HT1080 (cell line): ENCODE measurements around the gene CABP5. TPM values are rescaled to one million over a fixed set of nuclear protein-coding genes. Genes with fewer than 3 reads are reported as not detected.
A peak's percentile ranks its signal among the peaks of the same experiment; 100 is the strongest.
"Not testable (repeated sequence)": the region's sequence is repeated elsewhere in the genome, so short reads cannot be mapped to it uniquely, and the experiment has no call there.

Source experiments
- DNase-seq: peaks from one replicate; pipeline ENCODE4 v3.0.0-alpha.2; 2015; ENCODE audit warnings: low read depth
- polyA plus RNA-seq, 2 experiments: library from polyadenylated mRNA; depleted of rRNA; stranded (reverse); fragments of >200 nt; gene quantifications; 2 replicates each; pipeline ENCODE4 v1.2.3, GENCODE V29; 2015
- total RNA-seq: library from RNA; depleted of rRNA; stranded (reverse); fragments of >200 nt; shearing (Covaris generic); gene quantifications from 2 replicates; pipeline ENCODE4 v1.2.3, GENCODE V29; 2014; rRNA removed

CABP5 gene
- total RNA-seq = not detected in 2 replicates
- not detected in 2 replicates for polyA plus RNA-seq (2015; cell fraction: cytosol; rRNA removed)
- not detected in 2 replicates for polyA plus RNA-seq (2015; cell fraction: nucleus; rRNA removed)

DNA sequence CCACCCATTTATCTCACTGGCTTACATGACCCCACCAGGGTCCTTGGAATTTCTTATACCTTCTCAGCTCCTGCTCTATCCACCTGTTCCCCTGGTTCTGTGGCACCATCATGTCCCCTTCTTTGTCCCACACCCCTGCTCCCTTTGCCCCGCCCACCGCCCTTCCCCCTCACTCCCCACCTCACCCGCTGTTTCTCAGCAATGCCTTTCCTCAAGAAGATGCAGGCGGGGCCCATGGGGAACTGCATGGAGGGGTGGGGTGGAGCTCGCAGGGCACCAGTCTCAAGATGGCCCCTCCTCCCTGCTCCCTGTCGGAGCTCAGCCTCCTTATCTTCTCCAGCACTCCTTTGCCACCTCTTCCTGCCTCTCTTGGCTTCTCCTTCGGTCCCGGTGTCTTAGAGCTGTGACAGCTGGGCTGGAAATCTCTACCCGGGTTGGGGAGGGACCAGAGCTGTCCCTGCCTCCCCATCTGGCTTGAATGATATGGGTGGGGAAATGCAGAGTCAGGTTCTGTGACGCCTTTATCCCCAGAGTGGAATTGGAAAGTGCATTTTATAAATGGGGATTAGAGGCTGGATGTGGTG is at the start of gene CABP5:
TSS of gene CABP5 (minus strand) at position 405 of the 584 bp plus-strand sequence. CDS start at position 248, 157 bp downstream.
- DNase-seq = no peak

DNA sequence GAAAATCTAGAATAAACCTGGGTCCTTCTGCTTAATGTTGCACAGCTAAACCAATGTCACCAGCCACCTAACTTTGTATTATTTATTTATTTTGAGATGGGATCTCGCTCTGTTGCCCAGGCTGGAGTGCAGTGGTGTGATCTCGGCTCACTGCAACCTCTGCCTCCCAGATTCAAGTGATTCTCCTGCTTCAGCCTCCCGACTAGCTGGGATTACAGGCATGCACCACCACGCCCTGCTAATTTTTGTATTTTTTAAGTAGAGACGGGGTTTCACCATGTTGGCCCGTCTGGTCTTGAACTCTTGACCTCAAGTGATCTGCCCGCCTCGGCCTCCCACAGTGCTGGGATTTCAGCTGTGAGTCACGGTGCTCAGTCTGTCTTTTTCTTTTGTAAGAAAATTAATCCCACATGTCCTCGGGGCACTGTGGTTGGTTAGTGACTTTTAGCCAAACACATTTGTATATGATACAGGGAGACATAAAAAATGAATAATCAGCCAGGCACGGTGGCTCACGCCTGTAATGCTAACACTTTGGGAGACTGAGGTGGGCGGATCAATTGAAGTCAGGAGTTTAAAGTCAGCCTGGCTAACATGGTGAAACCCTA is 47.3 kb upstream of the CABP5 start:
- DNase-seq = peak; percentile 51

DNA sequence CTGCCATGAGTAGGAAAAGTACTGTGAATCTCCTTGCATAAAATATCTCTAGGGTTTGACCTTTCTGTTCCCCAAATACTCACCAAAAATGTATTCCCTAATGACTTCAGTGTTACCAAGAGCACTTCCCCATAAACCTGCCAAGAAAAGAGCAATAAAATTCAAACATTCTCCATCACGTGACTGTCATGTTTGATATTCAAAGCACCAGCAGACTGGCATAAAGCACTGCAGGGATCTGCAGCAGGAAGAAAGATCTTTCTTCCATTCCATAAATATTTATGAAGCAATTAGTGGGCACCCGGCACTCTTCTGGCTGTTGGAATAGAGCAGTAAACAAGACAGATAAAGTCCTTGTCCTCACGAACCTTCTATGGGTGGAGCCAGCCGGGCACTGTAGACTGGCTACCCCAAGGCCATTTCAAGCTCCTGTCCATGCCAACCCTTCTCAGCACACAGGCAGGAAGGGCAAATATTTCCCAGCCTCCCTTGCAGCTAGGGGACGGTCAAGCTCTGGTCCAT is 46.5 kb upstream of the CABP5 start:
- no peak for DNase-seq

DNA sequence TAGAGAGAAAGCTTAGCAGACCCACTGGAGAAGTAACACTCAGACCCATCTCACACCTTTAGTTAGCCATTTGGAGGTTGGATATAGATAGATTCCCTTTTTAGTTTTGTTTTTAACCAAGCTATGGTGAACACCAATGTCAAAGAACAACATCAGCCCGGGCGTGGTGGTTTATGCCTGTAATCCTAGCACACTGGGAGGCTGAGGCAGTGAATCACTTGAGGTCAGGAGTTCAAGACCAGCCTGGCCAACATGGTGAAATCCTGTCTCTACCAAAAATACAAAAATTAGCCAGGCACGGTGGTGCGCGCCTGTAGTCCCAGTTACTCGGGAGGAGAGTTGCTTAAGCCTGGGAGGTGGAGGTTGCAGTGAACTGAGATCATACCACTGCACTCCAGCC is 45.1 kb upstream of the CABP5 start:
- DNase-seq = not testable (repeated sequence)

DNA sequence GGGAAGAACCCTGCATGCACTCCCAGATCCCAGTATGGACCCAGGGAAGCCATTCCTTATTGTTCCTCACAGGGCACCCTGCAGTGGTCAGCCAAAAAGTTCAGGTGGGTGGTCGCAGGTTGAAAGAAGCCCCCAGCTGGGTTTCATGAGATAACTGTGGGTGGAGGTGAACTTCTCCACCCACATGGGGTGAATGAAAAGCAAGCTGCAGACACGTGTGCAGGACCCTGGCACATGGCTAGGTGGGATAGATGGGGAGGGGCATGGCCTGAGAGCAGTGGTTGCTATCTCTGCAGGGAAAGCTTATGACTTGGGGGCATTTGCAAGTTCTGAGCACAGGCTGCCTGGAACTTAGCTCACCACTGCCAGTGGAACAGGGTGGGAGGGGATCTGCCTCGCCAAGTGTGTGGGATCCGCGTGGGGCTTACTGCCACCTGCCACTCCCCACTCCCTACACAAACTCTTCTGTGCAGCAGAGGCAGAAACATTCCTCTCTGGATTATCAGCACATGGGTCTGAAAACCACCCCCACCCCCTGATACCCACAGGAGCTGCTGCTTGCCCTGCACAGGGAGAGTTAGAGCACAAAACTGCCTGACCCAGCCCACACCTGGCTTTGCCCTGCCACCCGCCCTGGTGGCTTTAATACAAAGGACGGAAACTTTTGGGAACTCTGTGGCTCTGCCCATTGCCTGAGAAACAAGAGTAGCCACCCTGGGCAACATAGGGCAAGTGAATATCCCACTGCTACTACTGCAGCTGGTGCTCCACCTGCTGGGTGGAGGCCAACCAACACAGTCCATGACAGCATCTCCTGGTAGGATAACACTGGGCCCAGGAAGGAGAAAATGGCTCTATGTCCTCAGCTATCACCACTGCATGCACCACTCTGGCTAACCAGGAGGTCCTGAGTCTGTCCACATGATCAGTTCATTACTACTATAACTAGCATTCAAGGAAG is 42.3 kb upstream of the CABP5 start:
- DNase-seq = no peak

DNA sequence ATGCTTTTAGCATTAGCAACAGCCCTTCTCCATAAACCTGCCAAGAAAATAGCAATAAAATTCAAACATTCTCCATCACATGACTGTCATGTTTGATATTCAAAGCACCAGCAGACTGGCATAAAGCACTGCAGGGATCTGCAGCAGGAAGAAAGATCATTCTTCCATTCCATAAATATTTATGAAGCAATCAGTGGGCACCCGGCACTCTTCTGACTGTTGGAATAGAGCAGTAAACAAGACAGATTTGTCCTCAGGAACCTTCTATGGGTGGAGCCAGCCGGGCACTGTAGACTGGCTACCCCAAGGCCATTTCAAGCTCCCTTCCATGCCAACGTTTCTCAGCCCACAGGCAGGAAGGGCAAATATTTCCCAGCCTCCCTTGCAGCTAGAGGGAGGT is 41.2 kb upstream of the CABP5 start:
- no peak for DNase-seq

DNA sequence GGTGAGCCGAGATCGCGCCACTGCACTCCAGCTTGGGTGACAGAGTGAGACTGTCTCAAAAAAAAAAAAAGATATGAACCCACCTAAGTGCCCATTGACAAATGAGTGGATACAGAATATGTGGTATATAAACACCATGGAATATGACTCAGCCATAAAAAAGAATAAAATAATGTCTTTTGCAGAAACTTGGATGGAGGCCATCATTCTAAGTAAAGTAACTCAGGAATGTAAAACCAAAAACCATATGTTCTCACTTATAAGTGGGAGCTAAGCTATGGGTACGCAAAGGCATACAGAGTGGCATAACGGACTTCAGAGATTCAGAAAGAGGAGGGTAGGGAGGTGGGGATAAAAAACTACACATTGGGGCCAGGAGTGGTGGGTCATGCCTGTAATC is 37.2 kb upstream of the CABP5 start:
- DNase-seq = no peak

DNA sequence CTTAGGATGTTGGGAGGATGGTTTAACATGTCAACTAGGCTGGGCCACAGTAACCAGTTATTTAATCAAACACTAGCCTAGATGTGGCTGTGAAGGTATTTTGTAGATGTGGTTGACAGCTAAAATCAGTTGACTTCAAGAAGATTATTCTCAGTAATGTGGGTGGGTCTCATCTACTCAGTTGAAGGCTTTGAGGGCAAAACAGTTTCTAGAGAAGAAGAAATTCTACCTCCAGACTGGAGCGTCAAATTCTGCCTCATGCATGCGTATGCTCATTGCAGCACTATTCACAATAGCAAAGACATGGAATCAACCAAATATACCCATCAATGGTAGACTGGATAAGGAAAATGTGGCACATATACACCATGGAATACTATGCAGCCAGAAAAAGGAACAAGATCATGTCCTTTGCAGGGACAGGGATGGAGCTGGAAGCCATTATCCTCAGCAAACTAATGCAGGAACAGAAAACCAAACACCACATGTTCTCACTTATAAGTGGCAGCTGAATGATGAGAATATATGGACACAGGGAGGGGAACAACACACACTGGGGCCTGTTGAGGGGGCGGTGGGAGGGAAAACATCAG is 26.4 kb upstream of the CABP5 start:
- not testable (repeated sequence) for DNase-seq

DNA sequence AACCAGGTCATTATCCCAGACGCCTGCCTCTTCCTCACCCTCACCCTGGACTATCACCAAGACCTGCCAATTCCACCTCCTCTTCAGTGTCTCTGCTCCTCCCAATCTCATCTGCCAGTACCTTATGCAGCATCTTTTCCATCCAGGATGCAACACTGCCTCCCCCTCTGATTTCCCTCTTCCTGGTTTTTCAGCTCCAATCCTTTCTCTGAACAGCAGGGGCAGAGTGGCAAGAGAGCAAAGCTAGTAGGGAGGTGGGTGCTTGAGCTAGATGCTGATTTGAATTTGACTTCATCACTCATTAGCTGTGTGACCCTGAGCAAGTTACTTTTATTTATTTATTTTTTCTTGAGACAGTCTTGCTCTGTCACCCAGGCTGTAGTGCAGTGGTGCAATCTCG is 25.6 kb upstream of the CABP5 start:
- DNase-seq = no peak

DNA sequence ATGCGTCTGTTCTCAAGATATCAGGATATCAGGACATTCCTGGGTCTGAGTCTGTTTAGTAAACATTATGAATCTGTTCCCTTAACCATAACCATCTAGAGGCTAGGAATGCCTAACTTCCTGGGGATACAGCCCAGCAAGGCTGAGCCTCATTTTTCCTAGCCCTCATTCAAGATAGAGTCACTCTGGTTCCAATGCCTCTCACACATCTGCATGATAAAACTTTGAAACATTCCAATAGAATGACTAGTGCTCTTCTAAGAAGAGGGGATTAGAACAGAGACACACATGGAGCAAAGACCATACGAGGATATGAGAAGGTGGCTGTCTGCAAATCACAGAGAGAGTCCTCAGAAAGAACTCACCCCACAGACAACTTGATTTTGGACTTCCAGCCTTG is 20.6 kb upstream of the CABP5 start:
- peak; percentile 7 for DNase-seq

DNA sequence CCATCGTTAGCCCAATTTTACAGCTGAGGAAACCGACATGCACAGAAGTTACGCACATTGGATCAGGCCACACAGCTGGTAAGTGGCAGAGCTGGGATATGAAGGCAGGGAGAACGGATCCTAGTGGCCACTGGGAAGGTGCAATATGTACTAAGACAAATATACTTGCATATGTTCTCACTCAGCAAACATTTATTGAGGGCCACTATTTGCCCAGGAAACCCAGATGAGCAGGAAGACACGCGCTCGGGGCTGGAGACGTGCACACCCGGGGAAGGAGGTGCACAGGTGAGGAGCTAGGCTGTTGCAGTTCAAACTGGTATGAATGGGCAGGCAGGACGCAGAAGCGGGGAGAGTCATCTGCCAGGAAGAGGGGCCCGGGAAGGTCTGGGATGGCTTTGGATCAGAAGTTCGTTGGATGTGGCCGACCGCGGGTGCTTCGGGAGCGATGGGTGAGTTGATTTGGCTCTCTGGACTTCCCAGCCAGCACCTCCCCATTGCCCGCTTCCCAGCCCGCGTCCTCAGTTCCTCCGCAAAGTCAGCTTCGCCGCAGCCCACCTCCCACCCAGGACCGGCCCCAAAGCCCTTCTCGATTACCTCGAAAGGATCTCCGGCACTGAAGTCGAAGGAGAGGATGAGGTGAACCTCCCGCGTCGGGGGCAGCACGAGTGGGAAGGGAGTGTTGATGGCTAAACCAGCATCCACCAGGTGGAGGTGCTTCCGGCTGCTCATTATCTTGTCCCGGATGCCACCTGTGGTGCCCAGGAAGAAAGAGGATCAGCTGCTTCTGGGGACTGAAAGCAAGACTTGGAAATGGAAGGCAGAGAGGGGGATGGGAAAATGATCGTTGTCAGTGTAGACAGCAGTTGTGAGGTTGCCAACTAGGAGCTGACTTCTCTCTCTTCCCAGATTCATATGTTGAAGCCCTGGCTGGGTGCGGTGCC is 17.8 kb upstream of the CABP5 start:
- DNase-seq = no peak

DNA sequence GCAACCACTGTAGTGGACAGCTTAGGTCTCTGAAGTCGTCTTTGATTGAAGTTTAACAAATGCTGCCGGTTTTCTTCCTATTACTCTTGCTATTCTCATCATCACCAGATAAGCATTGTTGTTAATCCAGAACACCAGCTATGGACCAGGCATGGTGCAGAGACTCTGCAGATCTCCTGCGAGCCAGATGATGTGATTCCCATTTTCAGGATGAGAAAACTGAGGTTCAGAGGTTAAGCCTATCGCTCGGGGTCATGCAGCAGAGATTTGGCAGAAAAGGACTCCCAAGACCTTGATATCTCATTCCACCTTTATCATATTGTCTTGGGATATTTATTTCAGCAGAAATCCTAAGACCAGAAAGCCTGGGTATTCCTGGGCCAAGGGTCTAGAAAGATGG is 16.5 kb upstream of the CABP5 start:
- DNase-seq = no peak

DNA sequence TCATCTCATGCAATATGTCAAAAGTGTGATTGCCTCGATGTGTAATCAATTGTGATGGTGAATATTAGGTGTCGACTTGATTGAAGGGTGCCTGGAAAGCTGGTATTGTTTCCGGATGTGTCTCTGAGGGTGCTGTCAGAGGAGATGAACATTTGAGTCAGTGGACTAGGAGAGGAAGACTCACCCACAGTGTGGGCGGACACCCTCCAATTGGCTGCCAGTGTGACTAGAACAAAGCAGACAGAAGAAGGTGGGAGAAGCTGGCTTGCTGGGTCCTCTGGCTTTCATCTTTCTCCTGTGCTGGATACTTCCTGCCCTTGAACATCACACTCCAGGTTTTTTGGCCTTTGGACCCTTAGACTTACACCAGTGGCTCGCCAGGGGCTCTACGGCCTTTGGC is 15.5 kb upstream of the CABP5 start:
- no peak for DNase-seq

DNA sequence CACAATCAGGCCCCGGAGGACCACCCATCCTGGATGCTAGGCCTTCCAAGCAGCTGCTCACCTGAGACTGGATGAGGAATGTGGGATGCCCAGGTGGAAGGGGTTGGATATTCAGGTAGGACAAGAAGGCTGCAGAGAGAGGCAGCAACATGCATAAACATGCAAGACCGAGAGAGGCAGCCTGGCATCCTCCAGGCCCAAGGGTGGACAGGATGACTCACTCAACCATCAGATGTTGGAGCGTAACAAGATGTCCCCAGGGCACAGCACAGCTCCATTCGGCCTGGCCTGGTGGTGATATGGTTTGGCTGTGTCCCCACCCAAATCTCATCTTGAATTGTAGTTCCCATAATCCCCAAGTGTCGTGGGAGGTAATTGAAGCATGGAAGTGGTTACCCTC is 10.0 kb upstream of the CABP5 start:
- DNase-seq = peak; percentile 5

DNA sequence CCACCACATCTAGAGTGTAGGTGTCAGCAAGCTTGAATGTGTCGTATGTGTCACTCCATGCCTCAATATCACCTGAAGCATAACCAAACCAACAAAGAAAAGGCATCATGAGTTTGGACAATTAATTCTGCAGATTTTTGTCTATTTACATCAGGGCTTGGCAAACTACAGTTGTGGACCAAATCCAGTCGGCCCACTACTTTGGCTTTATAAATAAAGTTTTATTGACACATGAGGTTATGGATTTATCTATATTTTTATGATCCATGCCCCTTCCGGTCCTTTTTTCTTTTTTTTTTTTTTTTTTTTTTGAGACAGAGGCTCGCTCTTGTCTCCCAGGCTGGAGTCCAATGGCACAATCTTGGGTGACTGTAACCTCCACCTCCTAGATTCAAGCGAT is 9.2 kb upstream of the CABP5 start:
- no peak for DNase-seq

DNA sequence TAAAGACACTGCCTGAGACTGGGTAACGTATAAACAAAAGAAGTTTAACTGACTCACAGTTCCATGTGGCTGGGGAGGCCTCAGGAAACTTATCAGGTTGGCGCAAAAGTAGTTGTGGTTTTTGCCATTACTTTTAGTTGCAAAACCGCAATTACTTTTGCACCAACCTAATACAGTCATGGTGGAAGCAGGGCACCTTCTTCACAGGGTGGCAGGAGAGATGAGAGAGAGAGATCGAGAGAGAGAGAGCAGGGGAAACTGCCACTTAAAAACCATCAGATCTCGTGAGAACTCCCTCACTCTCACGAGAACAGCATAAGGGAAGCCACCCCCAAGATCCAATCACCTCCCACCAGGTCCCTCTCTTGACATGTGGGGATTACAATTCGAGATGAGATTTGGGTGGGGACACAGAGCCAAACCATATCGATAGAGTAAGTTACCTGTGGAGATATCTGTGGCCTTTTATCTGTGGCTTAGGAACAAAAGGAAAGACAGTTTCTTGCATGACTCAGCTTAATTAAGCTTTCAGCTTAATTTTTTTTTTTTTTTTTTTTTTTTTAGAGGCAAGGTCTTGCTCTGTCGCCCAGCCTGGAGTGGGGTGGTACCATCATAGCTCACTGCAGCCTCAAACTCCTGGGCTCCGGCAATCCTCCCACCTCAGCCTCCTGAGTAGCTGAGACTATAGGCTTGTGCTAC is 7.6 kb upstream of the CABP5 start:
- no peak for DNase-seq

DNA sequence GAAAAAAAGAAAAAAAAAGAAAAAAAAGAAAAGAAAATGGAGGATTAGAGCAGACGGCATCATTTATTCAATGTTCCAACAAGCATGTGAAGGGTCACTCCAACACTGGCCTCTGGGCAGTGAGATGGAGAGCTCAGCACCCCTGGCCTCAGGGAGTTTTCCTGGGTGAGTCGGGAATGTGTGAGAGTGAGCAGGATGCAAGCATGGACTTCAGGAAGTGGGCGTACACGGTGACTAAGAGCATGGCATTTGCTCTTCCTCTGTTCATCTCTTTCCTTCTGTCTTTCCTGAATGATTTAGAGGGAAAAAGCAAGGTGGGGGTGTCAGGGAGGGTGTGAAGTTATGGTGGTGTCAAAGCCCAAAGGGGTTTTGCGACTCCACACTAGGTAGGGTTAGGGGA is 682 bp upstream of the CABP5 start:
- peak; percentile 8 for DNase-seq

DNA sequence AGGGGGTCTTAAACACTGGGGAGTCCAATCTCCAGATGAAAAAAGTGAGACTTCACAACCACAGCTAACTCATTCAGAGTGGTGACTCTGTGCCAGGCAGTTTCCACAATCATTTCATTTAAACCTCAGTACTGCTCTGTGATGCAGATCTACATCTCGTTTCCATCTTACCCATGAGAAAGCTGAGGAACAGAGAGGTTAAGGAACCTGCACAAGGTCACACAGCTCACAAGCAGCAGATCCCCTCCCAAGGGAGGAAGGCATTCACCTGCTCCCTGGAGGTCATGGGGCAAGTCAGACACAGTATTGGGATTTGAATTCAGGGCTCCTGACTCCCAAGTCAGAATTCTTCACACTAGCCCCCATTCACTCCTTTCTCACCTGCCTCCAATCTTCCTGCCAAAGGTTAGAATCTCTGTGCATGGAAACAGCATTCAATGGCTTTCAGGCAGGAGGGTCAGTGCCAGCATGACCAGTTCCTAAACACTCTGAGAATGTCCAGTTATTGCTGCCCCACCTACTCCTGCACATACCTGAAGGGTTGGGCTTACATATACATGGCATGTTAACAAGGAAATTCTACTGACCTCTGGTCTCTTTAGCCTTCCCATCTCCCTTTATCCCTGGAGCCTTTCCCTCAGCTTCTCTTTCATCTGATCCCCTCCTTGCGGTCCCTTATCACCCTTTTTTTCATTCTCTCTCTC is 1.9 kb downstream of the CABP5 start:
- no peak for DNase-seq

DNA sequence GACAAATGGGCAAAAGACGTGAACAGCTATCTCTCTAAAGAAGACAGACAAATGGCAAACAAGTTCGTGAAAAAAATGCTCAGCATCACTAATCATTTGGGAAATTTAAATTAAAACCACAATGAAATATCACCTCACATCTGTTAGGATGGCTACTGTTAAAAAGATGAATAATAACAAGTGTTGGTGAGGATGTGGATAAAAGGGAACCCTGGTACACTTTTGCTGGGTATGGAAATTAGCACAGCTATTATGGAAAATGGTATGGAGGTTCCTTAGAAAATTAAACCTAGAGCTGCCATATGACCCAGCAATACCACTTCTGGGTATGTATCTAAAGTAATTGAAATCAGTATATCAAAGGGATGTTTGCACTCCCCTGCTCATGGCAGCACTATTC is 7.1 kb downstream of the CABP5 start:
- DNase-seq = no peak
